ENCODE measurements around the gene DDX4.
"Not testable (repeated sequence)": the region's sequence is repeated elsewhere in the genome, so short reads cannot be mapped to it uniquely, and the experiment has no call there.

Gene DDX4

DNA sequence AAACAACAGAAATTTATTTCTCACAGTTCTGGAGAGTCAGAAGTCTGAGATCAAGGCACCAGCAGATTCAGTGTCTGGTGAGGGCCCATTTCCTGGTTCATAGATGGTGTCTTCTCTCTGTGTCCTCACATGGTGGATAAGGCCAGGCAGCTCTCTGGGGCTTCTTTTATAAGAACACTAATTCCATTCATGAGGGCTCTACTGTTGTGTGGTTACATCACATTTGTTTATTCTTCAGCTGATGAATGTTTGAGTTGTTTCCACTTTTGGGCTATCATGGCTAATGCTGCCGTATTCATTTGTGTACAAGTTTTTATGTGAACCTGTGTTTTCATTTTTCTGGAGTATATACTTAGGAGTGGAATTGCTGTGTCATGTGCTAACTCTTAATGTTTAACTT lies 35.2 kb downstream of the DDX4 start:
- Histone ChIP-seq H3K9me3 (ENCODE audit: insufficient read depth, low read length) (no peaks in the 10 kb centered on the region), H3K9ac (ENCODE audit: insufficient read length, low read depth) (no peak overlapping the region), H3K36me3 (ENCODE audit: insufficient read depth, insufficient read length, low read length) (no peaks in the 10 kb centered on the region), H3K4me3 (ENCODE audit: insufficient read length, low read depth) (no peak overlapping the region), H3K4me1 (ENCODE audit: insufficient read depth, insufficient read length) (peaks cover 3% of the 10 kb centered on the region), H3K27me3 (ENCODE audit: insufficient read depth, insufficient read length) (no peaks in the 10 kb centered on the region)
- TF ChIP-seq SUZ12 (IDR thresholded peaks at IDR 0.05; ENCODE audit: extremely low read depth, insufficient read depth, insufficient read length): no peak
- TF ChIP-seq ZNF274 (IDR thresholded peaks at IDR 0.05; ENCODE audit: low read depth, low read length): no peak
- TF ChIP-seq YY1 (IDR thresholded peaks at IDR 0.05; ENCODE audit: insufficient read depth, insufficient read length): no peak
- DNase-seq (ENCODE audit: low read depth, low spot score): no peak

DNA sequence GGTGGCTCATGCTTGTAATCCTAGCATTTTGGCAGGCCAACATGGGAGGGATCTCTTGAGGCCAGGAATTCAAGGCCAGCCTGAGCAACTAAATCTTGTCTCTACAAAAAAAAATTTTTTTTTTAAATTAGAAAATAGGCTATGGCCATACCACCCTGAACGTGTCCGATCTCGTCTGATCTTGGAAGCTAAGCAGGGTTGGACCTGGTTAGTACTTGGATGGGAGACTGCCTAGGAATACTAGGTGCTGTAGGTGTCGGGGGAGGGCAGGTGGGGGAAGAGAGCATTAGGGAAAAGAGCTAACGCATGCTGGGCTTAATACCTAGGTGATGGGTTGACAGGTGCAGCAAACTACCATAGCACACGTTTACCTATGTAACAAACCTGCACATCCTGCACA lies 39.5 kb downstream of the DDX4 start:
- DNase-seq (ENCODE audit: low read depth, low spot score): no peak
- Histone ChIP-seq H3K36me3 (ENCODE audit: insufficient read depth, insufficient read length, low read length) (no peaks in the 10 kb centered on the region), H3K27me3 (ENCODE audit: insufficient read depth, insufficient read length) (no peaks in the 10 kb centered on the region), H3K9me3 (ENCODE audit: insufficient read depth, low read length) (no peaks in the 10 kb centered on the region), H3K9ac (ENCODE audit: insufficient read length, low read depth) (no peak overlapping the region), H3K4me3 (ENCODE audit: insufficient read length, low read depth) (no peak overlapping the region), H3K4me1 (ENCODE audit: insufficient read depth, insufficient read length) (peaks cover 2% of the 10 kb centered on the region)
- TF ChIP-seq YY1 (IDR thresholded peaks at IDR 0.05; ENCODE audit: insufficient read depth, insufficient read length) (no peak), SUZ12 (IDR thresholded peaks at IDR 0.05; ENCODE audit: extremely low read depth, insufficient read depth, insufficient read length) (no peak)

DNA sequence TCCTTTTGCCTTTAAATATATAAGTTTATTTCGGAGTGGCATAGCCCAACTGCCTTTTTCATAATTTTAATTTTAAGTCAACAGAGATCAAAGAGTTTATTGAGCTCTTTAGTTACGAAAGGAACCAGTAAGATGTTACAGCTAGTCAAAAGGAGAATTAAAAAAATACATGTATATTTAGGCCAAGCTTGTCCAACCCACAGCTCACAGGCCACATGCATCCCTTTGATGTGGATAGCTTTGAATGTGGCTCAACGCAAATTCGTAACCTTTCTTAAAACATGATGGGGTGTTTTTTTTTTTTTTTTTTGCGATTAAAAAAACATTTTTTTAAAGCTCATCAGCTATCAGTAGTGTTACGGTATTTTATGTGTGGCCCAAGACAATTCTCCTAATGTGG lies 63.1 kb downstream of the DDX4 start:
- no peaks in the 10 kb centered on the region for H3K36me3 ChIP-seq (ENCODE audit: insufficient read depth, insufficient read length, low read length)
- H3K4me3 ChIP-seq (ENCODE audit: insufficient read length, low read depth): no peak overlapping the region
- H3K27me3 ChIP-seq (ENCODE audit: insufficient read depth, insufficient read length): no peaks in the 10 kb centered on the region
- no peaks in the 10 kb centered on the region for H3K4me1 ChIP-seq (ENCODE audit: insufficient read depth, insufficient read length)
- H3K9me3 ChIP-seq (ENCODE audit: insufficient read depth, low read length): no peaks in the 10 kb centered on the region
- no peak overlapping the region for H3K9ac ChIP-seq (ENCODE audit: insufficient read length, low read depth)
- TF ChIP-seq YY1 (IDR thresholded peaks at IDR 0.05; ENCODE audit: insufficient read depth, insufficient read length) (no peak), SUZ12 (IDR thresholded peaks at IDR 0.05; ENCODE audit: extremely low read depth, insufficient read depth, insufficient read length) (no peak), ZNF274 (IDR thresholded peaks at IDR 0.05; ENCODE audit: low read depth, low read length) (no peak)
- DNase-seq (ENCODE audit: low read depth, low spot score): no peak

DNA sequence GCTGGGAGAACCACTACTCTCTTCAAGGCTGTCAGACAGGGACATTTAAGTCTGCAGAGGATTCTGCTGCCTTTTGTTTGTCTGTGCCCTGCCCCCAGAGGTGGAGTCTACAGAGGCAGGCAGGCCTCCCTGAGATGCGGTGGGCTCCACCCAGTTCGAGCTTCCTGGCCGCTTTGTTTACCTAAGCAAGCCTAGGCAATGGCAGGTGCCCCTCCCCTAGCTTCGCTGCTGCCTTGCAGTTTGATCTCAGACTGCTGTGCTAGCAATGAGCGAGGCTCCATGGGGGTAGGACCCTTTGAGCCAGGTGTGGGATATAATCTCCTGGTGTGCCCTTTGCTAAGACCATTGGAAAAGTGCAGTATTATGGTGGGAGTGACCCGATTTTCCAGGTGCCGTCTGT lies 71.0 kb downstream of the DDX4 start:
- H3K9ac ChIP-seq (ENCODE audit: insufficient read length, low read depth); H3K36me3 ChIP-seq (ENCODE audit: insufficient read depth, insufficient read length, low read length); H3K4me1 ChIP-seq (ENCODE audit: insufficient read depth, insufficient read length); DNase-seq (ENCODE audit: low read depth, low spot score); H3K9me3 ChIP-seq (ENCODE audit: insufficient read depth, low read length); H3K27me3 ChIP-seq (ENCODE audit: insufficient read depth, insufficient read length); H3K4me3 ChIP-seq (ENCODE audit: insufficient read length, low read depth): not testable (repeated sequence)

DNA sequence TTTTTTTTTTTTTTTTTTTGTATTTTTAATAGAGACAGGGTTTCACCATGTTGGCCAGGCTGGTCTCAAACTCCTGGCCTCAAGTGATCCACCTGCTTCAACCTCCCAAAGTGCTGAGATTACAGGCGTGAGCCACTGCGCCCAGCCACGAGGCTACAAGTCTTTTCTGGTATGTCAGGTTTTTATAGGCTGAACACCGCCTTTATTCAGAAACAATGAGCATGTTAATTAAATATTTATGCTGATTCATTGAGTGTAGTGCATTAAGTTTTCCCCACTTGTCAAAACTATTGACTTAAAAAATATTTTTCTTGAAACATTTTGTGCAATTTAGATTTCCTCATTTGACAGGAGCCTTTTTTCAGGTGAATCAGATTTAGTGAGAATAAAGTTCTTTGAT lies 78.1 kb downstream of the DDX4 start:
- H3K4me3 ChIP-seq (ENCODE audit: insufficient read length, low read depth); DNase-seq (ENCODE audit: low read depth, low spot score); H3K9ac ChIP-seq (ENCODE audit: insufficient read length, low read depth); H3K36me3 ChIP-seq (ENCODE audit: insufficient read depth, insufficient read length, low read length); H3K4me1 ChIP-seq (ENCODE audit: insufficient read depth, insufficient read length); H3K9me3 ChIP-seq (ENCODE audit: insufficient read depth, low read length); H3K27me3 ChIP-seq (ENCODE audit: insufficient read depth, insufficient read length): not testable (repeated sequence)

DNA sequence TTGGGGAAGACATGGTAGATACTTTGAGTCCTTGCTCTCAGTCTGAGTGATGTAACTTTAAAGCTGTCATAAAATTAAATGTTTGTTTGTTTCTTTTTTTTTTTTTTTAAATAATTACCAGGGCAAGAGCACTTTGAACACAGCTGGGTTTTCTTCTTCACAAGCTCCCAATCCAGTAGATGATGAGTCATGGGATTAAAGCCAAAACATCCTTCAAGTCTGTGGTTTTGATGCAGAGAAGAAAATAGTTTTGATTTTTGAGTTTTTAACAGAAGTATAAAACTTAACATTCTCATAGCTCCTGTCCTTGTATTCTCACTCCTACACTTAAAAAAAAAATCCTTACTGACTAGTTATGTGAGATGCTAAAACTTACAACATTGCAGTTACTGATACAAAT lies 78.5 kb downstream of the DDX4 start:
- H3K9ac ChIP-seq (ENCODE audit: insufficient read length, low read depth): no peak overlapping the region
- H3K36me3 ChIP-seq (ENCODE audit: insufficient read depth, insufficient read length, low read length): no peaks in the 10 kb centered on the region
- no peaks in the 10 kb centered on the region for H3K9me3 ChIP-seq (ENCODE audit: insufficient read depth, low read length)
- no peak overlapping the region for H3K4me3 ChIP-seq (ENCODE audit: insufficient read length, low read depth)
- DNase-seq (ENCODE audit: low read depth, low spot score): no peak
- H3K4me1 ChIP-seq (ENCODE audit: insufficient read depth, insufficient read length): no peaks in the 10 kb centered on the region
- no peaks in the 10 kb centered on the region for H3K27me3 ChIP-seq (ENCODE audit: insufficient read depth, insufficient read length)
- no peak for TF ChIP-seq YY1 (IDR thresholded peaks at IDR 0.05; ENCODE audit: insufficient read depth, insufficient read length)
- no peak for TF ChIP-seq SUZ12 (IDR thresholded peaks at IDR 0.05; ENCODE audit: extremely low read depth, insufficient read depth, insufficient read length)
- TF ChIP-seq ZNF274 (IDR thresholded peaks at IDR 0.05; ENCODE audit: low read depth, low read length): no peak

DNA sequence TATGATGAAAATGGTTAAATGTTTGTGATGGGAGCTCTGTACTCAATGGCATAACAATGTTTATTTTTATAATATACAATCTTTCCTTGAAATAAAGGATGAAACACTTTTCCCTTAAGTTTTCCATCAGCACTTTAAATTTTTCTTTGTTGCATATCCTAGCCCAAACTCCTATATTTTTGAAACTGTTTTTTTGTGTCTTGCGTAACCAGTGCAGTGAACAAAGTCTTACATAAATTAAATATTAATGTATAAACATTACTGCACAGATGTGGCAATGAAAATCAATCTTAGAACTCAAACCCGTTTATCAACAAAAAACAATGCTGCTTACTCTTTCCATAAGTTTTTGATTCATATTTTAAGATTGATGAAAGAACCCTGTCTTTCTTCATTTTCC lies 79.2 kb downstream of the DDX4 start:
- H3K27me3 ChIP-seq (ENCODE audit: insufficient read depth, insufficient read length): peaks cover 6% of the 10 kb centered on the region
- no peak overlapping the region for H3K4me3 ChIP-seq (ENCODE audit: insufficient read length, low read depth)
- no peaks in the 10 kb centered on the region for H3K9me3 ChIP-seq (ENCODE audit: insufficient read depth, low read length)
- H3K4me1 ChIP-seq (ENCODE audit: insufficient read depth, insufficient read length): no peaks in the 10 kb centered on the region
- H3K9ac ChIP-seq (ENCODE audit: insufficient read length, low read depth): no peak overlapping the region
- DNase-seq (ENCODE audit: low read depth, low spot score): no peak
- H3K36me3 ChIP-seq (ENCODE audit: insufficient read depth, insufficient read length, low read length): no peaks in the 10 kb centered on the region
- TF ChIP-seq YY1 (IDR thresholded peaks at IDR 0.05; ENCODE audit: insufficient read depth, insufficient read length) (no peak), ZNF274 (IDR thresholded peaks at IDR 0.05; ENCODE audit: low read depth, low read length) (no peak), SUZ12 (IDR thresholded peaks at IDR 0.05; ENCODE audit: extremely low read depth, insufficient read depth, insufficient read length) (no peak)

DNA sequence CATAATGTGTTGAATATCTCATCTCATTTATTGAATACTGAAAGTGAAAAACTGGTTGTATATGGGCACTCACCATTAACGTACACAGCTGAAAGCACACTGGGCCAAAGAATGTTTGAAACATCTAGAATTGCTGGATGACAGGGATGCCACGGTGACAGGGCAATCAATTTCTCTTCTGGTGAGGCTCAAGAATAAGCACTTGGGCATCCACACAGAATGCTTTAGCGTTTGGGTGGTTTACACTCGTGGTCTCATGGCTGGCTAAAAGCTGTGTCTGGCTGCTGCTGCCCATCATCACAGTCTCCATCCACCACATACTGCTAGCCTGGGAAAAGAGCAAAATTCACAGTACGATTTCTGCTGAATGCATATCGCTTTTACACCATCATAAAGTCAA lies 82.6 kb downstream of the DDX4 start:
- Histone ChIP-seq H3K9ac (ENCODE audit: insufficient read length, low read depth) (no peak overlapping the region), H3K4me3 (ENCODE audit: insufficient read length, low read depth) (no peak overlapping the region), H3K27me3 (ENCODE audit: insufficient read depth, insufficient read length) (peaks cover 15% of the 10 kb centered on the region), H3K36me3 (ENCODE audit: insufficient read depth, insufficient read length, low read length) (no peaks in the 10 kb centered on the region), H3K4me1 (ENCODE audit: insufficient read depth, insufficient read length) (no peaks in the 10 kb centered on the region), H3K9me3 (ENCODE audit: insufficient read depth, low read length) (no peaks in the 10 kb centered on the region)
- TF ChIP-seq SUZ12 (IDR thresholded peaks at IDR 0.05; ENCODE audit: extremely low read depth, insufficient read depth, insufficient read length) (no peak), ZNF274 (IDR thresholded peaks at IDR 0.05; ENCODE audit: low read depth, low read length) (no peak), YY1 (IDR thresholded peaks at IDR 0.05; ENCODE audit: insufficient read depth, insufficient read length) (no peak)
- DNase-seq (ENCODE audit: low read depth, low spot score): no peak

All from NT2/D1 (cell line).